GM06990 (cell line): ENCODE data around the gene LYSMD2.

Experiments
- DNase-seq: peaks from one replicate; pipeline ENCODE4 v3.0.0-alpha.2; 2011; ENCODE audit not compliant: insufficient read length; ENCODE audit errors: extremely low read depth
- H3K27me3 ChIP-seq: replicated peaks from 2 replicates; pipeline ENCODE4 v1.6.0; 2011; ENCODE audit warnings: low read length; ENCODE audit not compliant: control insufficient read depth, insufficient read depth
- H3K36me3 ChIP-seq: 2 replicates; pipeline ENCODE4 v1.5.1; 2011; ENCODE audit warnings: low read length; ENCODE audit not compliant: control insufficient read depth, insufficient read depth
- H3K4me3 ChIP-seq: replicated peaks from 2 replicates; pipeline ENCODE4 v1.5.1; 2011; ENCODE audit warnings: low read depth, mild to moderate bottlenecking, control low read depth, low read length
- CTCF ChIP-seq: IDR thresholded peaks from 2 replicates; pipeline ENCODE4 v1.5.1; 2011; ENCODE audit warnings: low read length, control low read depth, mild to moderate bottlenecking, inconsistent platforms; ENCODE audit not compliant: insufficient read depth, poor library complexity, severe bottlenecking

LYSMD2 gene

DNA sequence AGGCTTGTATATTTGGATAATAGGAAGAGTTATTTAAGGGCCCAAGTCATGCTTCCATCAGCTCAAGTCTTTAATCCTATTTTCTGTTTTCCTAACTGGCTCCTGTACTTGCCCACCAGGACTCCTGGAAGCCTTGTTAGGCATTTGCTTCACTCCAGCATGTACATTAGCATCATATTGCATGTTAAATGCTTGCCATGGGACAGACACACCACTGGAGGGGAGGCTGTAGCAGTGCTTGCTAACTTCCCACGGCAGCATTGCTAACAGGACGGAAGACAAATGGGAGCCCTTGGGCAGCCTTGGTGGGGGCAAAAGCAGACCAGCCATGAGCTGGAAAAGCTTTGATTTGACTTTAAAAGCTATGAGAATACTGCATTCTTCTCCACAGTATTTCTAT is 20.0 kb upstream of the LYSMD2 start:
- H3K4me3 ChIP-seq: no peak overlapping the region
- no peaks in the 10 kb centered on the region for H3K36me3 ChIP-seq
- H3K27me3 ChIP-seq: no peaks in the 10 kb centered on the region
- DNase-seq: no peak
- TF ChIP-seq CTCF: no peak

- Histone ChIP-seq H3K36me3 (no peaks in the 10 kb centered on the region), H3K4me3 (no peak overlapping the region), H3K27me3 (no peaks in the 10 kb centered on the region)
- no peak for TF ChIP-seq CTCF
- no peak for DNase-seq
Observed at GRCh38 chr15:51756482-51756881, 19.0 kb upstream of the LYSMD2 start.

DNA sequence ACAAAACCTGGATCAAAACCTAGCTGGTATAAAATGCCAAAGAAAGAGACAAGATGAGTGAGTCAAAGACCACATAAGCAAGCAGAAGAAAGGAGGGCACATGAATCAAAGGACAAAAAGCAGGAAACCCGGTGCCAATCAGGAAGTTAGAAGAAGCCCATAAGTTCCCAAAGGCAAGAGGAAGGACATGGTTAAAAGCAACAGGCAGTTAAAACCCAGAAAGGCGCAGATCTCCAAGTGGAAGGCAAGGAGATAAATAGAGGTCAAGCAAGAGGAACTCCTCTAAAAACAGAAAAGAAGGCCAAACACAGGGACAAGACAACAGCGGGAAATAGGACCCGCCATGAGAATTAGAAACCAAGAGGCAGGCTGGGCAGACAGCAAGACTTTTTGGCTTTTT is 18.3 kb upstream of the LYSMD2 start:
- TF ChIP-seq CTCF: no peak

GRCh38 chr15:51754267-51754666 is 16.8 kb upstream of the LYSMD2 start:
- Histone ChIP-seq H3K27me3 (no peaks in the 10 kb centered on the region), H3K36me3 (no peaks in the 10 kb centered on the region), H3K4me3 (no peak overlapping the region)
- TF ChIP-seq CTCF: no peak
- no peak for DNase-seq

More for the DNA sequence above, 18.3 kb upstream of the LYSMD2 start:
- Histone ChIP-seq H3K36me3 (no peaks in the 10 kb centered on the region), H3K27me3 (no peaks in the 10 kb centered on the region), H3K4me3 (no peak overlapping the region)
- DNase-seq: no peak

GRCh38 chr15:51752888-51753287 is 15.4 kb upstream of the LYSMD2 start:
- H3K4me3 ChIP-seq: no peak overlapping the region
- no peaks in the 10 kb centered on the region for H3K27me3 ChIP-seq
- no peak for DNase-seq
- no peak for TF ChIP-seq CTCF
- no peaks in the 10 kb centered on the region for H3K36me3 ChIP-seq
